ENCODE data around the gene ABCG2.

The ABCG2 gene

DNA sequence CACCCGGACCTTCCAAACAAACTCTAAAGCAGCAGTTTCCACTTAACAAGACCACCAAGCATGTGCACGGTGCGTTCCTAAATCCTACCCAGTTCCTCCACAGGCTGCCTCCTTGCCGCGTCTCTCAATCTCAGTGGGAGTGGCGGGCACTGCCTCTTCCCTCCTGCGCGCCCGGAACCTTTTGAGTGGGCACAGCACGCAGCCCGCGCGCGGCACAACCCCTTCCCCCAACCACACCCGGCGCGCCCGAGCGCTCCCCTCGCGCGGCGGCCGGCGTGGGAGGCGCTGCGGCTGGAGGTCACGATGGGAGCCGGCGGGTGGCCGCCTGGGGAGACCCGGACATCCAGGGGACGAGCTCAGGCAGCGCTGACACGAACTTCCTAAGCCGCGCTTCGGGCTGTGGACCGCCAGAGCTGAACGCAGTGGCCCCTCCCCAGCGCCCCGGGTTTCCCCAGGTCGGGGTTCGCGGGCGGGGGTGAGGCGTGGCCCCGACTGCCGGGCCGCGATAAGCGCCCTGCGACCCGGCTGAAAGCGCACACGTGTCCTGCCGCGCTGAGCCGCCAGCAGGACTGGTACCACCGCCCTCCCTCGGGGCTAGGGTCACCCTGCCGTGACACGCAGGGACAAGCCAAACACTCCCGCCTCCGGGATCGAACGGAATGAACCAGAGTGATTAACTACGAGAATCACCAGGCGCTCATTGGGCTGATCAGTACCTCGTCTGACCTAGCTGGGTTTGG is at the start of gene ABCG2:
Gene ABCG2, minus strand, starts transcription at position 151 of the 740 bp plus-strand sequence. CDS start 18,644 bp downstream, outside the sequence.
- DNase-seq: no peak

DNA sequence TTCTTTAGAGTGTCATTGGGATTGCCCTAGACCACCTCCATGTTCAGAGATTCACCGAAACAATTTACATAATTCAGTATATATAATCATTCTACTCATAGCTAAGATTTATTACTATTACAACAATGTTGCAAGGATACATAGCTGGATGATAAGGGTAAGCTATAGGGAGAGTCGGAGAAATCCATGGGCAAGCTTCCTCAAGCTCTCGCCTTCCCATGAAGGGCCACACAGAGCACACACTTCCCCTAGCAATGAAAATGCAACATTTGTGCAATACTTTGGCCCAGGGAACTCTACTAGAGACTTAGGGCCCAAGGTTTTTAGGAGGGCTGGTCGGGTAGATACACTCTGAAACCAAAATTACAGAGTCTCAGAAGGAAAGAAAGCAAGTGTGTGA is 49.7 kb upstream of the ABCG2 start:
- DNase-seq: no peak

DNA sequence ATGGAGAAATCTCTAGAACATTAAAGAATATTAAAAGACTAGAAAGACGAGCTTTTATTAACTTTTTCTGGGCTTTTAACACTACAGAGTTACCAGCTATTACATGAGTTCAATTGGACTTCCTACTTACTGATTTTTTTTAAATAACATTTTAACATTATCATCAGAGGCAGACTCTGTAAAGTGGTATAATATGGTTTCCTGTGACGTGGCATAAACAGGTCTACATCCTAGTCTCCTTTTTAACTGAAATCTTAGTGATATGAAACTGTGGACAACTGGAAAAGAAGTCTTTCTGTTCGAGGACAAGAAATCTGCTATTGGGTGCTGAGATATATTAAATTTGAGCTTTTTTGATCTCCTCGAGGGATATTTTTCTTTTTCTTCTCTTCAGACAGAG is 48.7 kb upstream of the ABCG2 start:
- no peak for DNase-seq

DNA sequence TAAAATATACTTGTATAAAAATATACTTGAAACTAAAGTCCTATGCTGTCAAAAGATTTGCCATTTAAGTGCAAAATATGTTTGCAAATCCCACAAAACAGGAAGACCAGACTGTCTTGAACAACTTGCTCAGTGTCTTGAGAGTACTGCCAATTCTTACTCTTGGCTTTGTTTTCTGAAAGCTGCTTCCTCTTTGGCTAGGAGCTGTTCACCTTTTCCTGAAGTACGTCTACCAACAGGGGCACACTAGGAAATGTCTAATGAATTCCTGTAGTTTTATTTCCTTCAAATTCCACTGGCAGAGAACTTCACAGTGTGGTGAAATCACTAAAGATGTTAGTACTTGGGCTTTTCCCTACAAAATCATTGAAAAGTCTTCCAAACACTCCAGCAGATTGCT is 46.4 kb upstream of the ABCG2 start:
- no peak for DNase-seq

DNA sequence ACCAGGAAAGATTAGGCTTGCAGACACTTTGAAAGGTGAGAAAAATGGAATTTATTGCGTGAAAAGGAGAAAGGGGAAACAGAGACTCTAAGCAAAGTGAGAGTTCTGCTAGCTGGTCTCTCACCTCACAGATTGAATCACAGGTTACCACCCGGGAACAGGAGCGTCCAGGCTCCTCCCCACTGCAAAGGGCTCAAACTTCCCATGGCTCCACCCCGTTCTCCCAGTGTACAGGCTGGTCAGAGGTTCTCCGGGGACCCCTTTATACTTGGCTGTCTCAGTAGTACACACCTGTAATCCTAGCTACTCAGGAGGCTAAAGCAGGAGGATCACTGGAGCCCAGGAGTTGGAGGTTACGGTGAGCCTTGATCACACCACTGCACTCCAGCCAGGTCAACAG is 44.0 kb upstream of the ABCG2 start:
- DNase-seq: no peak

DNA sequence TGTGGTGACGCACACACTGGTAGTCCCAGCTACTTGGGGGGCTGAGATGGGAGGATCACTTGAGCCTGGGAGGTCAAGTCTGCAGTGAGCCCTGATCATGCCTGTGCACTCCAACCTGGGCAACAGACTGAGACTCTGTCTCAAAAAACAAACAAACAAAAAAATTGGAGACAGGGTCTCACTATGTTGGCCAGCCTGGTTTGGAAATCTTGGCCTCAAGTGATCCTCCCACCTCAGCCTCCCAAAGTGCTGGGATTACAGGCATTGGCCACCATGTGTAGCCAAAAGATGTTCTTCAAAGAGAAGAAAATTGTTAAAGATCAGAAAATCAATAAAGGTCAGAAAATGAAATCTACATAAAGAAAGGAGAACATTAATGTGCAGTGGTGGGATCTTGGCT is 41.7 kb upstream of the ABCG2 start:
- no peak for DNase-seq

DNA sequence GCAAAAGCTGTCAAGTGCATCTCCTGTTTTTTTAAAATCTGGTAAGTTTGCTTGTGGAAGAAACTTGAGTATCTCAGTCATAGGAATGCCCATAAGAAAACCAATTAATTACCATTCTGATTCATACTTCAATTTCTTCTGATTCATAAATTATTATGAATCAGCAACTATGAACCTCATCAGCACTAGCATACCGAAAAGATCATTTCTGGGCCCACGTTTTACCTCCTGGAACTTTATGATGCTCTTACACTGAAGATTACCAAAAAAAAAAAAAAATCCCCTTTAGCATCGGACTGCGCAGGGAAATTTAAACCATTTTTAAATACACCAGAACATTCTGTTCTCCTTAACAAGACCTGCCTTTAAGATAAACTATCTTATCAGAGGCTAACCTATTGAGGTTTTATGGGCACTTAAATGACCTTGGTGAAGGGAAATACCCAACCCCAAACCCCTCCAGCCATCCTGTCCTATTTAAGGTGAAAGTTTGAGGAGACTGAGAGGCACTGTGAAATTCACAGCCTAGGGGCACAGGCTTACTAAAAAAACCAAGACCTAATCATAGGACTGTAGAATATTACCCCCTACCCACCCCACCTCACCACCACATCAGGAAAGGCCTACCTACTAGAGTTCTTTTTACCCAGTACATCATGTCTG is 38.2 kb upstream of the ABCG2 start:
- no peak for DNase-seq

DNA sequence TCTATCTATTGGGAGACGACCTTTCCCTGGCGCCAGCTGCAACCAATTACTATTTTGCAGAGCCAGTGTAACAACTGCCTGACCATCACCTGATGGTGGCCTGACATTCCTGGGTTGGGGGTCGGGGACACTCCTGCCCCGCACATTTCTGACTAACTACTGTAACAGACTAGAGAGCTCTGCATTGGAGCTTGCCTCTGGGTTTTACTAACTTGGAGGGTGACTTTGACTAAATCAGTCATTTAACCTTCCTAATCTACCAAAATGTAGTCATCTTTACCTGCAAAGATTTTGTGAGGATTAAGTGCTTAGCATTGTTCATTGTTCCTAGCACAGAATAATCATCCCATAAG is 37.5 kb upstream of the ABCG2 start:
- DNase-seq: no peak

DNA sequence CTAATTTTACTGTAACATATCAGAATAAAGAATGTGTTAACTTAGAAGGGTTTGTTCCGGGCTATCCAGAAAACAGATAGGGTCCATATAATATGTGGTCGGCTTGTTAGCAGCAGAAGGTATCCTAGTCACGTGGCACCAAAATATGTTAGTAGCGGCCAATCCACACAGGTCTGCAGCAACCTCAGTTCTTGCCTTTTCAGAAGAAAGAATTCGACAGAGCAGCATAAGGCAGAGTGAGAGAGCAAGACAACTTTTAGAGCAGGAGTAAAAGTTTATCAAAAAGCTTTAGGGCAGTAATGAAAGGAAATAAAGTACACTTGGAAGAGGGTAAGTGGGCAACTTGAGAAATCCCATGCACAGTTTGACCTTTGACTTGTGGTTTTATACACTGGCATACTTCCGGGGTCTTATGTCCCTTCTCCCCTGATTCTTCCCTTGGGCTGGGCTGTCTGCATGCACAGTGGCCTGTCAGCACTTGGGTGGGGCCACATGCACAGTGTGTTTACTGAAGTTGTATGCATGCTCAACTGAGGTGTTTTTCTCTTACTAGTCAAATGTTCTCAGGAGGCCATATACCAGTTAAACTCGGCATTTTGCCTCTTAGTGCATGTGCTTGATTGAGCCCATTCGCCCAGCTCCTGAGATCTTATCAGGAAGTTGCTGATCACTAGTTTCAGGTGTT is 37.0 kb upstream of the ABCG2 start:
- no peak for DNase-seq

DNA sequence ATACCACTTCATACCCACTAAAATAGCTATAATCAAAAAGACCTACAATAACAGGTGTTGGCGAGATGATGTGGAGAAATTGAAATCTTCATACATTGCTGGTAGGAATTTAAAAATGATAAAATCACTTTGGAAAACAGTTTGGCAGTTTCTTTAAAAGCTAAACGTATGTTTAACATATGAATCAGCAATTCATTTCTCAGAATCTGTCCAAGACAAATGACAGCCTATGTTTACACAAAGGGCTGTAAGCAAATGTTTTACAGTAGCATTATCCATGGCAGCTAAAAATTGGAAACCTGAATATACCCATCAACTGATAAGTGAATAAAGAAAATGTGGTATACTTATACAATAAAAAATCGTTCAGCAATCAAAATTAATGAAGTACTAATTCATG is 33.0 kb upstream of the ABCG2 start:
- no peak for DNase-seq

DNA sequence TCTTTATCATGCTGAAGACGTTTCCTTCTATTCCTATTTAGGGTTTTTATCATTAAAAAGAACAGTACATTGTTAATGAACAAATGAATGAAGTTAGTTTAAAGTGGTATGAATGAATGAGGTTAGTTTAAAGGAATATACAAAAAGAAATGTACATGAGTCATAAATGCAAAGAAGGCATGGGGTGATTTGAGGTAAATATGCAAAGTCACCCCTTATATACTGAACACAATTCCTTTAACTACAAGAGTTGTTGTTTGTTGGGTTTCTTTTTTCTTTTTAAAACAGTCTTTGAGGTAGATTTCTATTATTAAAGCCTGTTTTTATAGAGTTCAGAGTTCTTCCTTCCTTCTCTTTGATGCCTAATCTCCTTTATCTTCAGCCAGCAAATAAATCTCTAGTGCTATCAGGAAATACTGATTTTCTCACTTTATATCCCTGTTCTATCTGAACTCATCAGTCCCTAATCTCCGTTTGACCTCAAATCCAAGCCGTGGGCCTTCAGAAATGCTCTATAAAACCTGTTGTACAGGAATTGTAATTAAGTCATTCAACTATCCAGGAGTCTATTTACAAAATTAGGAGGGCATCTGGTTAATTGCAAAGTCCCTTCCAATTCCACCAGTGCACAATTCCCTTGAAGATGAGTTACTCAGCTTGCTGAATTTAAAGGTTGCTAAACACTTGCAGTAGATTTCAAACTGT is 31.6 kb upstream of the ABCG2 start:
- no peak for DNase-seq

DNA sequence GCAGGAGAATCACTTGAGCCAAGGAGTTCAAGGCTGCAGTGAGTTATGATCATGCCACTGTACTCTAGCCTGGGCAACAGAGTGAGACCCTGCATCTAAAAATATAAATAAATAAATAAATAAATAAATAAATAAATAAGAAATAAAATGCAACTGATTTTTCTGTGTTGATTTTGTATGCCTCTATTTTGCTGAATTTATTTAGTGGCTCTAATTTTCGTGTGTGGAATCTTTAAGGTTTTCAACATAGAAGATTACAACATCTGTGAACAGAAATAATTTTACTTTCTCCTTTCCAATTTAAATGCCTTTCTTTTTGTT is 30.9 kb upstream of the ABCG2 start:
- DNase-seq: no peak

DNA sequence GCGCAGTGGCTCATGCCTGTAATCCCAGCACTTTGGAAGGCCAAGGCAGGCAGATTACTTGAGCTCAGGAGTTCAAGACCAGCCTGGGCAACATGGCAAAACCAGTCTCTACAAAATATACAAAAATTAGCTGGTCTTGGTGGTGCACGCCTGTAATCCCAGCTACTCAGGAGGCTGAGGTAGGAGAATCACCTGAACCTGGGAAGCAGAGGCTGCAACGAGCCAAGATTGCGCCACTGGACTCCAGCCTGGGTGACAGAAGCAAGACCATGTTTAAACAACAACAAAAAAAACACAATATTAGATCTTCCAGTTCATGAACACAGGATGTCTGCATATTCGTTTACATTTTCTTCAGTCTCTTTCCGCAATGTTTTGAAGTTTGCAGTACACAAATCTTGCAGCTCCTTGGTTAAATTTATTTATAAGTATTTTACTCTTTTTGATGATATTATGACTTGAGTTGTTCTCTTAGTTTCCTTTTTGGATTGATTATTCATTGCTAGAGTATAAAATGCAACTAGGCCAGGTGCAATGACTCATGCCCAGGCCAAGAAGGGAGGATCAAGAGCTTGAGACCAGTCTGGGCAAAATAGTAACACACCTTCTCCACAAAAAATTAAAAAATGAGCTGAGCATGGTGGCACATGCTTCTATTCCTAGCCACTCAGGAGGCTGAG is 30.4 kb upstream of the ABCG2 start:
- no peak for DNase-seq

DNA sequence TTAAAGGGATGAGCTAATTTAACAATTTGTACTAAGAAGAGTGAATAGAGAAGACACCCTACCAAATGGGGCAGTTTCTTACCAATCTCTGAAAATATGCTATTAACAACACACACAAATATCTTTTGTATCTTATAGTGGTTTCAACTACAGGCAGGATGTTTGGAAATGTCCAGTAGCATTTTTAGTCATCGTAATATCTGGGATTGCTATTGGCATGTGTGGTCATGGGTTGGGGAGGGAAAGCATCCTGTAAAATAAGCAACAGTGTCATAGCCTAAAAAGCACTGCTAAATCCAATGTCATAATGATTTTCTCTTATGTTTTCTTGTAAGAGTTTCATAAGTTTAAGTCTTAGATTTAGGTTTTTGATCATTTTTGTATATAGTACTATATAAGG is 29.3 kb upstream of the ABCG2 start:
- no peak for DNase-seq

DNA sequence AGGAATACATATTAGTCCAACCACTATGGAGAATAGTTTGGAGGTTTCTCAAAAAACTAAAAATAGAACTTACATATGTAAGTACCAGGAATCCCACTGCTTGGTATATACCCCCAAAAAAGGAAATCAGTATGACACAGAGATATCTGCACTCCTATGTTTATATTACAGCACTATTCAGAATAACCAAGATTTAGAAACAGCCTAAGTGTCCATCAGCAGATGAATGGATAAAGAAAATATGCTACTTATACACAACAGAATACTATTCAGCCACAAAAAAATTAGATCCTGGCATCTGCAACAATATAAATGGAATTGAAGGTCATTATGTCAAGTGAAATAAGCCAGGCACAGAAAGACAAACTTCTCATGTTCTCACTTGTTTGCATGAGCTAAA is 27.5 kb upstream of the ABCG2 start:
- no peak for DNase-seq

DNA sequence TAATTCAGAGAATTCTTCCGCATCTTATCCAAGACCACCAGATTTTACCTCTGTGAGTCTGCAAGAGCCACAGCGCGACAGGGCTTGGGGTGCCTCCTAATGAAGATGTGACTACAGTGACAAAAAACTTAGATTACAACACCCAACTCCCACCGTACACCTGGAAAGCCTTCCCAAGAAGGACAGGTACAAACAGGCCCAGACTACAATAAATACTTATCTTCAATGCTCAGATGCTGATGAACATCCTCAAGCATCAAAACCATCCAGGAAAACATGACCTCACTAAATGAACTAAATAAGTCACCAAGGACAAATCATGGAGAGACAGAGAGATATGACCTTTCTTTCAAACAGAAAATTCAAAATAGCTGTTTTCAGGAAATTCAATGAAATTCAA is 20.8 kb upstream of the ABCG2 start:
- DNase-seq: no peak

DNA sequence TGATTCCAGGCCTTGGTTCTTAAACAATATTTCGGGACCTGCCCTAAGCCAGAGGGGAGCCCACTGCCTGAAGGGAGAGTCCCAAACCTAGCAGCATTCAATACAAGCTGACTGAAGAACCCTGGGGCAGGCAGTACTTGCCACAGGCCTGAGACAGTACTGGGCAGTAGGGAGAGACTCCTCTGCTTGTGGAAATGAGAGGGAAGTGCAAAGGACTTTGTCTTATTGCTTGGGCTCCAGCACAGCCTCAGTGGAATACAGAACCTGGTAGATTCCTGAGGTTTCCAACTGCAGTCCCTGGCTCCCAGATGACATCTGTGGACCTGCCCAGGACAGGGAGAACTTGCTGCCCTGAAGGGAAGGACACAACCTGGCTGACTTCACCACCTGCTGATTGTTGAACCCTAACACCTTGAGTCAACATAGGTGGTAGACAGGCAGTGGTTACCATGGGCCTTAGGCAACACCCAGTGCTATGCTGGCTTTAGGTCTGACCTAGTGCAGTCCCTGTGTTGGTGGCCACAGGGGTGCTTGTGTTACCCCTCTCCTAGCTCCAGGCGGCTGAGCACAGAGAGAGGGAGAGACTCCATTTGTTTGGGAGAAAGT is 20.3 kb upstream of the ABCG2 start:
- no peak for DNase-seq

DNA sequence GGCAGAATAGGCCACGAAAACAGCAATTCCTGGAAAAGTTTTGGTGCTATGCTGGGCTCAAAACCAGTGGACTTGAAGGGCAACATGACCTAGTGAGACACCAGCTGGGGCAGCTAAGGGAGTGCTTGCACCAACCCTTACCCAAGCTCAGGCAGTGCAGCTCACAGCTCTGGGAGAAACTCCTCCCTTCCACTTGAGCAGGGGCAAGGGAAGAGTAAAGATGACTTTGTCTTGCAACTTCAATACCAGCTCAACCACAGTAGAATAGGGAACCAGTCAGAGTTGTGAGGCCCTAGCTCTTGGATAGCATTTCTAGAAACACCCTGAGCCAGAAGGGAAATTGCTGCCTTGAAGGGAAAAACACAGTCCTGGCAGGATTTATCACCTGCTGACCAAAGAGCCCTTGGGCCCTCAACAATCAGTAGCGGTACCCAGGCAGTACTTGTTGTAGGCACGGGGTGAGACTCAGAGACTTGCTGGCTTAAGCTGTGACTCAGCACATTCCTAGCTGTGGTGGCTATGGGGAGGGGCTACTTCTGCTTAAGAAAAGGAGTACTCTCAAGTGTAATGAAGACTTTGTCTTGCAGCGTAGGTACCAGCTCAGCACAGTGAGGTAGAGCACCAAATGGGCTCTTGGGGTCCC is 19.7 kb upstream of the ABCG2 start:
- DNase-seq: no peak

DNA sequence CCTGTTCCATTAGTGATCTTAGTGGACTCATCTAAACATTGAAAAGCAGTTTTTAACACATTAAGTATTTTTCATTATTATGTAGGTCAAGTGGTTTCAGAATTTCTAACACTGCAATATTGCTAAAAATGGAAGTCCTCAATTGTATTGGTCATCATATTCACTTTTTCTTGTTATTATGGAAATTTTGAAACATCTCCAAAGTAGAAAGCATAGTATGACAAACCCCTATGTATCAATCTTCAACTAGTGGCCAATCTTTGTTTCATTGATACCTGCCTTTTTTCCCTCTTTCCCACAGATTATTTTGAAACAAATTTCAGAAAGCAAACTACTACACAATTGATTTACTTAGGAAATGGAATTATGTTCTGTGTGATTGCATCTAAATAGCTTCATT is 14.5 kb upstream of the ABCG2 start:
- DNase-seq: no peak

DNA sequence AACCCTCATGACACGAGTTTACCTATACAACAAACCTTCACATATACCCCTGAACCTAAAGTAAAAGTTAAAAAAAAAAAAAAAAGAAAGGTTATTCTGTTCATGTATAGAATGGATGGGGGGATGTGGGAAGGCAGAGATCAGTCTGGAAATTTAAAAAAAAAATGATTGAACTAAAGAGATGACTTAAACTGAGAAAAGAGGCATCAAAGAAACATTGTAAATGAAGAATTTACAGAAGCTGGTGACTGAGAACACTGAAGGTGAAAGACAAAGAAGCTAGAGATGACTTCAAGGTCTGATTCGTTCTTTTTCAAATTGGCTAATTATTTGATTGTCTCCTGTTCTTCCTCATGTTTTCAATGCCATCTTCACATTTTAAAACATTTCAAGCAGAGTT is 12.8 kb upstream of the ABCG2 start:
- no peak for DNase-seq

DNA sequence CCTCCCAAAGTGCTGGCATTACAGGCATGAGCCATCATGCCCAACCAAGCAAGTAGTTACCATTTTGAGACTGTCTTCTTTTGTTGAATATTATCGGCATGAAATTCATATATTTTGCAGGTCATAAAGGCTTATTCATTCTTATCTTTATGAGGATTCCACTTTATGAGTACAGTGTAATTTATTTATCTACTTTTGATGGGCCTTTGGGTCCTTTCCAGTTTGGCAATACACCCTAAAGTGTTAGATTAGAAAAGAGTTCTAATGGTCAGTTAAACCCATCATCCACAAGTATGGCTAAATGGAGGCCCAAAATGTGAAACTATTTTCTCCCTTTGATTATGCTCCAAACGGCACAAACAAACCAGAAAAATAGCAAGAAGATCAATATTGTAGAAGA is 10.9 kb upstream of the ABCG2 start:
- no peak for DNase-seq

DNA sequence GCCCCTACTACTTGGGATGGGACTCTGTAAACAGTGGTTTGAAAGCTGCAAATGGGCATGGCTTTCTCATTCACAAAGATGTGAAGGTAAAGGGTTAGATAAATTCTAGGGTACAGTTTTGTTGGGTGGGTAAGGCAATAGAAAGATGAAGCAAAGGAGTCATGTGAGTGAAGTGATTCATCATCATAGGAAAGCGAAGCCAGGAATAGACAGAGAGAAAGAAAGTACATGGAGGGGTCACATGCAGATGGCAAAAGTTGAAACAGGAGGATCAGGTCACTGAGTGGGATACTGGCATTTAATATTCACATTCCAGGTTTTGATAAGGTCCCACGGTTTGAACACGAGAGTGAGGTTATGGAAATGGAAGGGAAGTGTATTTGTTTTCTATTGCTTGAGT is 8.2 kb upstream of the ABCG2 start:
- no peak for DNase-seq

All from NCI-H446 (cell line).